Neural progenitor cell (in vitro differentiated cells): ENCODE results near the gene PCLO.

Experiments used
- EZH2phosphoT487 ChIP-seq: fragments of 200-600 bp; sonication (generic); IDR thresholded peaks from 2 replicates; pipeline ENCODE4 v1.6.1; 2017; ENCODE audit warnings: antibody characterized with exemption
- TF ChIP-seq, protein P1 (sequence below): fragments of 200-600 bp; sonication (generic); IDR thresholded peaks from 2 replicates; pipeline ENCODE4 v1.5.1; 2017; ENCODE audit warnings: antibody characterized with exemption, mild to moderate bottlenecking

DNA sequence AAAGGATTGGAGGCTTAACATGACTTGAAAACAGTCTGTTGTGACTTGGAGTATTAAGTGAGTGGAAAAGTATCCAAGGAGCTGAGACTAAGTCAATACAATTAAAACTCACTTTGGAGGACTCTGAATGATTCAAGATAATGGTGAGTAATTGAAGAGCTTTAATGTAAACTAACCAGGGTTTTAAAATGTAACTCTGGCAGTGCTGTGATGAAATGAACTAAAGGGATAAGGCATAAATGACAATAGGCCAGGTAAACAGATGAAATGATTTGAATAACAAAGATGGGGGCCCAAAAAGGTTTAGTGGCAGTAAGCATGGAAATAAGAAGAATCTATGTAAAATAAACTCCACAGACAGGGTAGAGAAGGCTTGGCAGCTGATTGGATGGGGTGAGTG, 402.6 kb downstream of the PCLO start:
- TF ChIP-seq, protein P1, sequence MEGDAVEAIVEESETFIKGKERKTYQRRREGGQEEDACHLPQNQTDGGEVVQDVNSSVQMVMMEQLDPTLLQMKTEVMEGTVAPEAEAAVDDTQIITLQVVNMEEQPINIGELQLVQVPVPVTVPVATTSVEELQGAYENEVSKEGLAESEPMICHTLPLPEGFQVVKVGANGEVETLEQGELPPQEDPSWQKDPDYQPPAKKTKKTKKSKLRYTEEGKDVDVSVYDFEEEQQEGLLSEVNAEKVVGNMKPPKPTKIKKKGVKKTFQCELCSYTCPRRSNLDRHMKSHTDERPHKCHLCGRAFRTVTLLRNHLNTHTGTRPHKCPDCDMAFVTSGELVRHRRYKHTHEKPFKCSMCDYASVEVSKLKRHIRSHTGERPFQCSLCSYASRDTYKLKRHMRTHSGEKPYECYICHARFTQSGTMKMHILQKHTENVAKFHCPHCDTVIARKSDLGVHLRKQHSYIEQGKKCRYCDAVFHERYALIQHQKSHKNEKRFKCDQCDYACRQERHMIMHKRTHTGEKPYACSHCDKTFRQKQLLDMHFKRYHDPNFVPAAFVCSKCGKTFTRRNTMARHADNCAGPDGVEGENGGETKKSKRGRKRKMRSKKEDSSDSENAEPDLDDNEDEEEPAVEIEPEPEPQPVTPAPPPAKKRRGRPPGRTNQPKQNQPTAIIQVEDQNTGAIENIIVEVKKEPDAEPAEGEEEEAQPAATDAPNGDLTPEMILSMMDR: no peak
- TF ChIP-seq EZH2phosphoT487: no peak
